GM06990 (cell line): ENCODE measurements around the gene CARS2.

ENCODE experiments used
- DNase-seq: peaks from one replicate; pipeline ENCODE4 v3.0.0-alpha.2; 2011; ENCODE audit not compliant: insufficient read length; ENCODE audit errors: extremely low read depth
- H3K27me3 ChIP-seq: replicated peaks from 2 replicates; pipeline ENCODE4 v1.6.0; 2011; ENCODE audit warnings: low read length; ENCODE audit not compliant: control insufficient read depth, insufficient read depth
- H3K36me3 ChIP-seq: 2 replicates; pipeline ENCODE4 v1.5.1; 2011; ENCODE audit warnings: low read length; ENCODE audit not compliant: control insufficient read depth, insufficient read depth
- H3K4me3 ChIP-seq: replicated peaks from 2 replicates; pipeline ENCODE4 v1.5.1; 2011; ENCODE audit warnings: low read depth, mild to moderate bottlenecking, control low read depth, low read length
- CTCF ChIP-seq: IDR thresholded peaks from 2 replicates; pipeline ENCODE4 v1.5.1; 2011; ENCODE audit warnings: low read length, control low read depth, mild to moderate bottlenecking, inconsistent platforms; ENCODE audit not compliant: insufficient read depth, poor library complexity, severe bottlenecking

Gene CARS2

GRCh38 chr13:110713642-110713952, 7.7 kb upstream of the CARS2 start, which contains the start of gene ING1:
TSS of gene ING1 (plus strand) at chr13:110713700. CDS start at chr13:110714150, 450 bp downstream.
- Histone ChIP-seq H3K4me3 (peak within 1 kb of the TSS; percentile 96), H3K36me3 (no peaks in the 10 kb centered on the region), H3K27me3 (no peaks in the 10 kb centered on the region)
- no peak for DNase-seq
- TF ChIP-seq CTCF, result no peak

- Histone ChIP-seq H3K4me3 (peak overlapping the region; percentile 96), H3K36me3 (no peaks in the 10 kb centered on the region), H3K27me3 (no peaks in the 10 kb centered on the region)
- DNase-seq, result peak; percentile 100
- TF ChIP-seq CTCF, result no peak
These were observed 7.1 kb upstream of the CARS2 start for GRCh38 chr13:110712849-110713641.

- TF ChIP-seq CTCF, result no peak
- peak; percentile 96 for DNase-seq
- Histone ChIP-seq H3K4me3 (peak overlapping the region; percentile 96), H3K27me3 (no peaks in the 10 kb centered on the region), H3K36me3 (no peaks in the 10 kb centered on the region)
These were observed 6.3 kb upstream of the CARS2 start for GRCh38 chr13:110712081-110712848.

- no peak for DNase-seq
- H3K4me3 ChIP-seq, result peak overlapping the region; percentile 61
- peaks cover 5% of the 10 kb centered on the region for H3K36me3 ChIP-seq
- TF ChIP-seq CTCF, result no peak
- no peaks in the 10 kb centered on the region for H3K27me3 ChIP-seq
These were observed 855 bp upstream of the CARS2 start for GRCh38 chr13:110706570-110707372.

- Histone ChIP-seq H3K4me3 (peak overlapping the region; percentile 86), H3K27me3 (no peaks in the 10 kb centered on the region)
- no peak for TF ChIP-seq CTCF
These were observed 525 bp downstream of the CARS2 start for GRCh38 chr13:110705356-110705825.

More at GRCh38 chr13:110705356-110705825, 525 bp downstream of the CARS2 start:
- H3K36me3 ChIP-seq, result peaks cover 7% of the 10 kb centered on the region
- no peak for DNase-seq
